GM21786 (cell line): Measurements from ENCODE around the gene MOV10L1.

Experiments
- ATAC-seq: cut with Tn5 transposase; IDR thresholded peaks from one replicate; pipeline ENCODE4 v1.9.1; 2021; ENCODE audit not compliant: unreplicated experiment

The MOV10L1 gene

GRCh38 chr22:50184902-50185374 is 95.1 kb downstream of the MOV10L1 start:
- ATAC-seq, result no peak

GRCh38 chr22:50185375-50186087 is 95.7 kb downstream of the MOV10L1 start, which contains the start of gene TRABD:
TSS of gene TRABD (plus strand) at chr22:50185913. CDS start at chr22:50193061, 7,148 bp downstream.
- no peak for ATAC-seq

GRCh38 chr22:50186181-50186714 is 96.4 kb downstream of the MOV10L1 start:
- ATAC-seq, result no peak

GRCh38 chr22:50186761-50187523 is 97.1 kb downstream of the MOV10L1 start:
- ATAC-seq, result no peak

- ATAC-seq, result no peak
Measured at GRCh38 chr22:50188356-50188755, 98.5 kb downstream of the MOV10L1 start.

GRCh38 chr22:50189184-50189848 is 99.5 kb downstream of the MOV10L1 start:
- ATAC-seq, result no peak

- peak; percentile 3 for ATAC-seq
Measured at GRCh38 chr22:50189849-50190181, 100.0 kb downstream of the MOV10L1 start.

GRCh38 chr22:50190182-50190940 is 100.6 kb downstream of the MOV10L1 start:
- ATAC-seq, result peak; percentile 35

- no peak for ATAC-seq
Measured at GRCh38 chr22:50190941-50191741, 101.3 kb downstream of the MOV10L1 start.

GRCh38 chr22:50192436-50193204 is 102.8 kb downstream of the MOV10L1 start:
- no peak for ATAC-seq

- no peak for ATAC-seq
Measured at GRCh38 chr22:50193621-50194020, 103.8 kb downstream of the MOV10L1 start.

- no peak for ATAC-seq
Measured at GRCh38 chr22:50194037-50194805, 104.4 kb downstream of the MOV10L1 start.

GRCh38 chr22:50196256-50196655 is 106.5 kb downstream of the MOV10L1 start:
- ATAC-seq, result no peak

GRCh38 chr22:50197000-50197800 is 107.4 kb downstream of the MOV10L1 start:
- no peak for ATAC-seq

- no peak for ATAC-seq
Measured at GRCh38 chr22:50197856-50198623, 108.2 kb downstream of the MOV10L1 start.

- no peak for ATAC-seq
Measured at GRCh38 chr22:50198624-50199017, 108.8 kb downstream of the MOV10L1 start.

- no peak for ATAC-seq
Measured at GRCh38 chr22:50199251-50199721, 109.5 kb downstream of the MOV10L1 start.
